CD1c-positive myeloid dendritic cell (primary cell): ENCODE measurements around the gene ATP8A1.
"Not testable (repeated sequence)": the region's sequence is repeated elsewhere in the genome, so short reads cannot be mapped to it uniquely, and the experiment has no call there.

Experiments used
- DNase-seq: peaks from one replicate; pipeline ENCODE4 v3.0.0-alpha.2; 2016; ENCODE audit errors: extremely low spot score

ATP8A1 gene

DNA sequence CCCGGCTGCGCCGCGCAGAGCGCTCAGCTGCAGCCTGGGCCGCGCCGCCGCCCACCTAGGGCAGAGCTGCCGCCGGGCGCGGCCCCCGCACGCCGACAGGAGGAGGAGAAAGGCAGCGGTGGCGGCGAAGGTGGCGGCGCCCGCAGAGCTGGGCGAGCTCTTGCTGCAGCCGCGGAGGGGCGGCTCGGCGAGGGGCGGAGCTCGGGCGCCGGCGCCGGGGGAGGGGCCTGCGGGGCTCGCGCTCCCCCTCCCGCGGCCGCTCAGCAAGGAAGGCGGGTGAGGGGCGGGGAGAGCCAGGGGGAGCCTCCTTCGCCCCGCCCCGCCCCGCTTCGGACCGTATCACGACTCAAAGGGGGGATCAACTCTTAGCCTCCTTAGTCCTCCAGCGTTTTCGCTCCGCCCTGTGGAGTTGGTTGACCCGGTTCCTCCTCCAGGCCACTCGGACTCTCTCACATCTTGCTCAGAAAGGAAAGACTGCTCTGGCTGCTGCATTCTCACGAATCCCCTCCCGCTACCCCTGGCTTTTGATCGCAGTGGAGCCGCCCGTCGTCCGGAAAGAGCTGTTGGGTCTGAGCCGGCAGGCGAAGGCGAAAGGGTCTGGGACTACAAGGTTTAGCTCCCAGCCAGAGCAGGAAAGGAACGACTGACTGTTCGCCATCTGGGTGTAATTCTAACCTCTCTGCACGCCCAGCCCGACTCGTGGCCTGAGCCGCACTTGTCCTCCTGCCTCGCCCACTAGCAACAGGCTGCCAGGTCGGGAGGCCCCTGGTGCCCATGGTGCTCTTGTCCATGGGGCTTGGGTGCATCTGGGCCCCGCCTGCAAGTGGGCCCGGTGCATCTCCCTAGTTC is at the start of gene ATP8A1:
ATP8A1 (minus strand) TSS at position 162 of the 849 bp plus-strand sequence. CDS start 232 bp downstream, outside the sequence.
- DNase-seq = peak; percentile 96

DNA sequence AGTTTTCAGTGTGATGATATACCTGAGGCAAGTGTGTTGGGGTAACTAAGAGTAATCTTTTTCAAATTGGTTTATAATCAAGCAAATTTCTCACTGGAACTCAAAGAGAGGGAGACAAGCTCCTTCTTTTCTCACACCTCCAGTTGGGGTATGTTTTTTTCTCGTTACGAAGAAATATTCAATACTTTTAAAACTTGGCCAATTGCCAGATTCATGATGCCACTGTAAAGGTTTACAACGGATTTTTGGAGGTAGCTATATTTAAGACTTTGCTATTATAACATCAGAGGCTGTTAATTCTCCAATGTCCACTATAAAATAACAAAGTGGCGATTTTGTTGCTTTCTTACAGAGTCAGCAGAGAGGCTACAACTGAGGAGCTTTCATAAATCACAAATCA is 49.2 kb upstream of the ATP8A1 start:
- DNase-seq = no peak

DNA sequence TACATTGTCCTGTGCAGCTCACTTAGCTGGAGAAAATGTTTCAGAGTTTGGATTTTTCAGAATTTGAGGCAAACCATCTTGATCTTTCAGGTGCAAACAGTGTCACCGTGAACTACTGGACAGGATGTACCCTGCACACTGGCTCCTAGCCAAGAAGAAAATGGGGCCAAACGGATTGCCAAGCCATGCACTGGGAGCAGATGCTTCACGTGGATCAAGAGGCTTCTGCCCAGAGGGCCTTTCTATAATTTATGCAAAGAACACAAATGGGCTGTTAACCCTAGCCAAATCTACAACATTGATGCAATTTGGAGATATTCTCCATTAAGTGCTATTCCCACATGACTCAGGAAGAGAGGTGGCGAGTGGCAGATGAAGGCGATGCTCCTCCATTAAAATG is 46.9 kb upstream of the ATP8A1 start:
- DNase-seq = no peak

DNA sequence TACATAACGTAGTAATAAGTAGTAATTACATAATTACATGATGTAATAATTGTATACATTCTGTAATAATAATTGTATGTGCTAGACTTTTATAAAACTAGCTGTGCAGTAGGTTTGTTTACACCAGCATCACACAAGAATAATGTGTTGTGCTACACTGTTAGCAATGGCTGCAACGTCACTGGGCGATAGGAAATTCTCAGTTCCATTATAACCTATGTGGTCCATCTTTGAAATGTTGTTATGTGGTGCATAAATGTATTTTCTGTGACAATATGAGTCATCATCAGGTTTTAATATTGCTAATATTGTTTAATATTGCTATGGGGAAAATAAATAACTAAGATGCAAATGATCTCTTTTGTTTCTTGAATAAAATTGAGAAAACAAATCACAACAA is 46.0 kb upstream of the ATP8A1 start:
- no peak for DNase-seq

DNA sequence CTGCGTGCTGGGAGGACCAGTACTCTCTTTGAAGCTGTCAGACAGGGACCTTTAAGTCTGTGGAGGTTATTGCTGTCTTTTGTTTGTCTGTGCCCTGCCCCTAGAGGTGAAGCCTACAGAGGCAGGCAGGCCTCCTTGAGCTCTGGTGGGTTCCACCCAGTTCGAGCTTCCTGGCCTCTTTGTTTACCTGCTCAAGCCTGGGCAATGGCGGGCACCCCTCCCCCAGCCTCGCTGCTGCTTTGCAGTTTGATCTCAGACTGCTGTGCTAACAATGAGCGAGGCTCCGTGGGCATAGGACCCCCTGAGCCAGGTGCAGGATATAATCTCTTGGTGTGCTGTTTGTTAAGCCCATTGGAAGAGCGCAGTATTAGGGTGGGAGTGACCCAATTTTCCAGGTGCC is 44.9 kb upstream of the ATP8A1 start:
- DNase-seq = not testable (repeated sequence)

DNA sequence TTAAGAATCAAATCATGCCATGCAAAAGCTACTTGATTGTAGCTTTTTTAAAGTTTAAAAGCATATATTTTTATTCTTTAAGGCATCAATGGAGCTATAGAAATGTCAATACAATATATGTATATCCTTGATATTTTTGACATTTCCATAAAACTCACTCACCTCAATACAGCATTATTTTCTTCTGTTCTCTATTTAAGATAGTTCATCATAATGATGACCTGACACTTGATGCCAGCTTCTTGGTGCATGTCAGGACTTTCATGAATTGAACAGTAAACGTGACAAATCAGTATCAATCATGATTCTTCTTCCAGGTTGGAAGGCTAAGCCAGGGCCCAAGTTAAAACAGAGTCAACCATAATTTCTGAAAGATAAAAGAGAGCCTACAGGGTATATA is 33.6 kb upstream of the ATP8A1 start:
- DNase-seq = no peak

DNA sequence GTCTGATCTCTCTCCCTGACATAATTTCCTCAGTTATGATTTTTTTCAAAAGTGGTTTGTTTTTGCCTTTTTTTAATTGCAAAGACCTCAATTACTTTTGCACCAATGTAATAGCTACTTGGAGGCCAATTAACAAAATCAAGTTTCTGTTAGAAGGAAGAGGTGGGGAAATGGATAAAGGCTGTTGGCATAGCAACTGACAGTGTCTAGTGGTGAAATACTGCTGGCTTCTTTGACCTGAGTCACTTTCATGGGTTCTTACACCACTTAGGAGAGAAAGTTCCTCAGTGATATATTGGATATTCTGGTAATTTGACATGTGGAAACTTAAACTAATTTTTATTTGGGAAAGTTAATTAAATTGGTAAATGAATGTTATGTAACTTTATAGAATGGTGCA is 26.5 kb upstream of the ATP8A1 start:
- no peak for DNase-seq

DNA sequence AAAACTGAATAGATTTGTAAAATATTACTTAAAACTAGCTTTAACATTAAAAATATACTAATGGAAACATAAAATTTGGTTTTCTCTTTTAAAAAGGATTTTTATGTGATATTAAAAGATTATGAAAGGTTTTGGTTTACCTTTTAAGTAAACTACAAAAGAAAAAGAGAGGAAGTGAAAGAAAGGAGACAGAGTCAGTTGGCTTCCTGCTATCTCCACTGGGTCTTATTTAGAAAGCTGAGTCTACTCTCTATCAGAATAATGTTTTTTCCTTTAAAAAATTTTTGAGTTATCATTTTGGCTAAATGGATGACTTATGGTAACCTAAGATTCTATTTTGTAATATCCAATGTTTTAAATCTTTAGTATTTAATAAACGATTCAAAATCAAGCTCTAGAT is 21.6 kb upstream of the ATP8A1 start:
- DNase-seq = no peak

DNA sequence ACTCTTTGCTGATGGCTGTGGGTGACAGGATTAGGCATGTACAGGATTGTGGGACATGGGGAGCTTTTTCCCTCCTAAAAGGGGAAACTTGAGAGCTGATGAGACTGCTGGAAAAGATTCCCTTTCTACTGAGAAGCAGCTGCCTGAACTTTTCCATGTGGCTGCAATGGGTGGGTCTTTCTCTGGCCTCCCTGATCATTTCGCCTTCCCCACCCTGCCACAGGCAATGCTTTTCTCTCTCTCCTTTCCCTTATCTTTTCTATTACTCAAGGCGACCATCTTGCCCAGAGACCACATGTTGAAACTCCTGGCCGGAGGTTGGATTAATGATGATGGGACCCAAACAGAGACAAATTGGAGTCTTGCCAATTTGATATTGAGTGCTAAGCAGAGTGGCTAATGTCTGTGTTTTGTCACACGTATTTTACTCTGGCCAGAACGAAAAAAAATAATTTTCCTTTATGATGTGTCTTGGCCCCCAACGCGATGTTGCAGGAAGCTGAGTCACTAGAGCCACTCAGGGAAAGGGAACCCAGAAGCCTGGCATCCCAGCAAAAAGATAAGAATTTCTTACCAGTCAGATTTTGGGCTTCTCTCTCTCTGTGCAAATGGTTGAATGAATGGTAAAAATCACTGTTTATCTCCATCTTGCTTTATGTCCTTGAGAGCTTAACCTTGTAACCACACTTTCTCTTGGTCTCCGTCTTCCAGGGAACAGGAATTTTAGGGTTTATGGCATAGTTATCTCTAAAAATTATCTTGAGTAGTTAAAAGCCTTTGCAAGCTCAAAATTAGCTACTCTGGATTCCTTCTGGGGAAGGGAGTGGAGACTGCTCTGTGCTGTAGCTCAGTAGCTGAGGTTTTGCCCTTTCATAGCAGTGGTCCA is 19.4 kb upstream of the ATP8A1 start:
- no peak for DNase-seq

DNA sequence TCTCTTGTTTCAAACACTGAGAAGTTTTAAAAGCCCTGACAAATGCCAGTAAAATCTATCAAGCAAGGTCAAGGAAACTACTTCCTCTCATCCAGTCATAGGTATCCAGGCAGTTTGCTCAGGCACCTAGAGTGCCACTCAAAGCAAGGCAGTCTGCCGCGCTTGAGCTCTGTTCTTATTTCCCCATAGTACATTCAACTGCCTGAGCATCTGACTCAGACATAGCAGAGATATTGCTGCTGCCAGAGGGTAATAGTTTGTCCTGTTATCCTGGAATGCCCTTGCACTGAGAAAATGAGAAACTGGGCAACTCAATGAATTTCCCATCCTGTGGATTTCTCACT is 16.1 kb upstream of the ATP8A1 start:
- DNase-seq = no peak

DNA sequence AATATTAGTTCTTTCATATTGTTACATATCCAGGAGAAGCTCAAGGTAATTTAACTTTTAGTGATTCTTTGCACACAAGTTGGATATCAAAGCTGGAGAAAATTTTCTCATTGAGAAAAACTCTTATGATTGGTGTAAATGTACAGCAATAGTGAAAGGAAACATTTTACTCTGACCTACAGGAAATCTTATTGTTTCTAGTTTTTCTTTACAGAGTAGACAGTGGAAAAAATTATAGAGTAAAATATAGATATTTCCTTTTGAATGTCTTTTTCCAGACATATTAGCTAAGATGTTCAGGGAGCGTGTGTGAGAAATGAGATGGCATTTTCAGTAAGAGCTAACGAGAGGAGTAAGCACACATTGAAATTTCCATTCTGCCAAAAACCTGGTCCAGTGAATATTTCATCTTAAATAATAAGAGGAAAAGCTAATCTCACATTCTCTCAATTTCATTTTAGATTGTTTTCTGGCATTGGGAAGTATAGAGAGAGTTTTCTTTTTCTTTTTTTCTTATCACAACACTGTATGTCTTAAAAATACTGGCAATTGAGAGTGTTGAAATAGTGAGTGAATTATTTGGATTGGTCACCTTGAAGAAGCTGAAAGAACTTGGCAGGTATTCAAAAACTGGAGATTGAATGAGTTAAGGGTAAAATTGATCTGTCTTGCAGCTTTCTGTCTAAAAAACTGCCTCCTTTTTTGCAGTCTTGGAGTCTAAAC is 15.6 kb upstream of the ATP8A1 start:
- DNase-seq = no peak

DNA sequence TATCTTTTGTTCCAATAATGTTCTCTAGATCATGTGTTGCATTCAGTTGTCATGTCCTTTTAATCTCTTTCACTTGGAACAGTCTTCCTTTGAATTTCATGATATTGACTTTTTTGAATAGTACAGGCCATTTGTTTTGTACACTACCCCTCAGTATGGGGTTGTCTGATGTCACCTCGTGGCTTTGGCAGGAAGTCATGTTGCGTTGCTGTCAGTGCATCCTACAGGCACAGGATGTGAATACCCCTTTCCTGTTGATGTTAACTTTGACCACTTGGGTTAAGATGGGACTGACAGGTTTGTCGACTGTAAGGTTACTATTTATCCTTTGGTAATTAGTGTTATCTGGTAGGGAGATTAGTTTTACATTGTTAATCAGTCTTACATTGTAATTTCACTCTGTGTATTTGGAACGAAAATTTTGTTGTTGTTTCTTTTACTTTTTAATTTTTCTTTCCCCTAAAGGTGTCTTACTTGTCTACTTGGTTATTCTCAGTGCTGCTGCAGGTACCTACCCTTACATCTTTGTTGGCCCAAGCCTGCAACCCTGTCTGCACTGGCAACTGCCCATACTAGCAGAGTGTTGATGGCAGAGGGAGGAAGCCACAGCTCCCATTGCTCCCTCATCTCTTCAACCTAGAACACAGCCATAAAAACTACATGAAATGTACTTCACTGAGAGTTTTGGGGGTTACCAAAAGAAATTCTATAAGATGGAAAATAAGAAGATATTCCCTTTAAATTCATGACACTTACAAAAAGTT is 14.7 kb upstream of the ATP8A1 start:
- no peak for DNase-seq

DNA sequence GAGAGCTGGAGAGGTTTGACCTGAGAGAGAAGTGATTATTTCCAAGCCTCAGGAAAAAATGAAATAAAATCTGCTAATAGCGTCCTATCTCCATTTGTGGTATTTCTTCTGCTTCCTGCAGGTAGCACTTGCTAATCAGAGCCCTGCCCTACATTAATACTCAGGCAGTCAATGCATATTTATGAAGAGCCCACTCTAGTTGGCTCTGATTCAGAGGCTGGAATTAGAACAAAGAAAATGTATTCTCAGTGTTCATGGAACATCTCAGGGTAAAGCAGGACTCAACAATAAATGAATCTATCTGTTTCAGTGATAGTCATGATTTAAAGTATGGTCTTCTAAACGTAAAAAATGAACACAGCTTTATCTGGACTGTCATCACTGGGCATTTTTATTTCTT is 1.4 kb upstream of the ATP8A1 start:
- DNase-seq = no peak

DNA sequence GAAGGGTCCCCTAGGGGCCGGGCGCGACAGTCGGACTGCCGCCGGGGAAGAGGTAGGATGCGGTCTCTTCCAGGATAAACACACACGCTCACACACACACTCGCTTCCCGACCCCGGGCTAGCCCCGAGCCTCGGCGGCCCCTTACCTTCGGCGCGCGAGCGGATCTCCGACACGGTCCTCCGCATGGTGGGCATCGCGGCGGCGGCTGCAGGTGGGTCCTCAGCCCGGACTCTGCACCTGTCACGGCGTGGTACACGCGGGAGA is 294 bp downstream of the ATP8A1 start:
- no peak for DNase-seq

DNA sequence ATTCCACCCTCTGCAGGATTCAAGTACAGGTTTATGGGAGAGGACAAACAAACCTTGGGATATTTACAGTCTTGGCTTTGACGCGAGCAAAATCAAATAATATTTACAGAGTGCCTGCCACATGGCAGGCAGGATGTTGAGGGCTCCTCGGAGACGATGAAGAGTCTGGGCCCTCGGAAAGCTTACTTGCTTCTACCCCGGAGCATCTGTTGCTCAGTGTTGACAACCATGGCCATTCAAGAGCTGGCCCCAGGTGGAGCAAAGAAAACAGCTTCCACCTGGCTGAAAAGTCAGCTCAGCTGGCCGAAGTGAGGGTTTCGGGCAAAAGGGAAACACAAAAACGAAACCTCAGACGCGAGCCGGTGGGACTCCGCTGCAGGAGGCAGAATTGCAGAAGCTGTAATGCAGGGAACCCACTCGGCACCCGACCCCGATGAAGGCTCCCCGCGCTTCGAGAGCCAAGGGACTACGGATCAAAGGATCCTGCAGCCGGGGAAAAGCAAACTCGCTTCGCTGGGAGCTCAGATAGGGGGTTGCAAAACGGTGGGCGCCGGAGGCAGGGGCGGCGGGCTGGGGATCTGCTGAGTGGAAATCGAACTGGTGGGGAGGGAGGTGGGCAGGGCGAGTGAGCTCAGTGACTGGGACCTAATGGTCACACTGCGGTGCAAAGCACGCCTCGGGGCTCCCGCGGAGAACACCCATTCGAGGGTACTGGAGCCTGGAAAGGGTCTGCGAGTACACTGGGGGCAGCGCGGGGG is 805 bp downstream of the ATP8A1 start:
- DNase-seq = peak; percentile 63

DNA sequence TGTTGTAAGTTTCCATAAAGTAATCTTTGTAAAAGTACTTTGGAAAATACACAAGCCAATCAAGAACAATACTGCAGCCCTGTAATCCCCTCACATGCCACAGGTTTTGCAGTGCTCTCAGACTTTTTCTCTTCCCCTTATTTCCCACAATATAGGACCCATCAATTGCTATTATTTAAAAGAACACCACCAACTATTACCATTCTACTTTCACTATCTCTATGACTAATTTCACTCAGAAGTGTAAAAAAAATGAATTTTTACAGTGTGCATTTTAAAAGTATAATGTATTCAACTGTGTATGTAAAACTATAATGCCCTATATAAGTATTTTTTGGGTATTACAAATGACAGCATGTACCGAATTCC is 1.7 kb downstream of the ATP8A1 start:
- DNase-seq = peak; percentile 24

DNA sequence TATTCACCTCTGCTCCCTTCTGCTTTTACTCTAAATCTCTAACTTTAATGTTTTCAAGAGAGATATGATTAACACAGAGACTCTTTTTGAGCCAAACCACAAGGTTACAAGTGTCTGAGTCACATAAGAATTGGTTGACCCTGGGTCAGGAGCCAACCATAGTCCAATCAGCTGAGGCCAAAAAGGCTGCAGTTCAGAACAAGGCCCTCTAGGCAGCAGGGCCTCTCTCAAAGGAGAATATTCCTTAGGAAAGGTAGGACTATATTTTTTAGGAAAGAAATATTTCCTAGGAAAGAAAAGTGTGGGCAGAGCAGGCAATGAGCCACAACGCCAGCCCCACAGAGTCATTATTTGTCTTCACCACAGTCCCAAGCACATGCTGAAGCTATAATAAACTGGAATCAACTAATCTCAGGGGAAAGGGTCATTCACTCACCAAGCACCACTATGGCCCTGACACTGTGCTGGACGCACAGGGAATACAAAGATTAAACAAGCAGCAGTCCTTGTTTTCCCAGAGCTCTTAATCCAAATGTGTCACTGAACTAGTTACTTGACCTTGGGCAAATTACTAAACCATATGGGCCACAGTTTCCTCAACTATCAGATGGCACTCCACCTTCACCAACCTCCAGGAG is 2.2 kb downstream of the ATP8A1 start:
- peak; percentile 32 for DNase-seq

DNA sequence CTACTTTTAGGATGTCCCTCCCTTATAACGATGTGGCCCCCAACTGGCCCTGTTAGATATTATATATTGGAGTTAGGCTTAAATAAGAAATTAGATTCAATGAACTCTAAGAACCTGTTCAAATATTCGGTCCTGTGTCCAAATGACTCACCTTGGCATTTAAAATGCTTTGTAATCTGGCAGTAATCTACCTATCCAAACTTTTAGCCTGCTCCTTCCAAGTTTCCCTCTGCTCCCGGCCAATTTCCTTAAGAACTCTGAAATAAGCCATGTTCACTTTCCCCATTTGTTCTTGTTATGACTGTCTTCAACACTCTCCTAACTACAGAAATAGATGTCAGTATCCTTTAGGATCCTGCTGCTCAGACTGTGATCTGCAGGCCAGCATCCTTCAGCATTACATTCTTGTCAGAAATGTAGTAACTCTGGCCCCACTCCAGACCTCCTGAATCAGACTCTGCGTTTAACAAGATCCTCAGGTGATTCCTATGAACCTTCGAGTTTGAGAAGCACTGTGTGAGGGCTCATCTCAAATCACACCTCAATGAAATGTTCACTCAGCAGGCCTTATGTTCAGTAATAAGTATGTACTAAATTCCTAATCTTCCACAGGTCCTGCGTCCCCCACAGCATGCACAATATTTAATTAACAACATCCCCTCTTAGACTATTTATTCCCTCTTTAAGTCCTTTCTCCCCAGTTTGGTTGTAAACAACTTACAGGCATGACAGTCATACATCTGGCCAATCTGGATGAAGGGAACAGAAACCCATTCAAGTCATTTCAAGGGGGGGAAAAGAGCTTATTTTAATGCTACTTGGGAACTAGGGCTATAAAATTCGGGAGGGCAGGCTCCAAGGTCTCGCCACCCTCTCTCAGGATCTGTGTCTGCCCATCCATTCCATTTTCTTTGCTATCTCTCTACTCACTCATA is 3.0 kb downstream of the ATP8A1 start:
- no peak for DNase-seq

DNA sequence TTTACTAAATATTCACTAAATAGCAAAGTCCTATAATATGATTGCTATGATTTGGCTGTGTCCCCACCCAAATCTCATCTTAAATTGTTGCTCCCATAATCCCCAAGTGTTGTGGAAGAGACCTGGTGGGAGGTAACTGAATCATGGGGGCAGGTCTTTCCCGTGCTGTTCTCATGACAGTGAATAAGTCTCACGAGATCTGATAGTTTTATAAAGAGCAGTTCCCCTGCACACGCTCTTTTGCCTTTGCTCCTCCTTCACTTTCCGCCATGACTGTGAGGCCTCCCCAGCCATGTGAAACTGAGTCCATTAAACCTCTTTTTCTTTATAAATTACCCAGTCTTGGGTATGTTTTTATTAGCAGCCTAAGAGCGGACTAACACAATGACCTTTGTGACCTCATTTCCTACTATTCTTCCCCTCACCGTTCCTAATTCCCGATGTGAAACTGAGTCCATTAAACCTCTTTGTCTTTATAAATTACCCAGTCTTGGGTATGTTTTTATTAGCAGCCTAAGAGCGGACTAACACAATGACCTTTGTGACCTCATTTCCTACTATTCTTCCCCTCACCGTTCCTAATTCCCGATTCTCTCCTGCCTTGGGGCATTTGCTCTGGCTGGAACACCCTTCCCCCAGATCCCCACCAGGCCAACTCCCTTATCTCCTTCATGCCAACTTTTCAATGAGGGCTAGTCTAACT is 4.2 kb downstream of the ATP8A1 start:
- not testable (repeated sequence) for DNase-seq
